GM19452 (cell line): ENCODE data around the gene SORL1.
A peak's percentile ranks its signal among the peaks of the same experiment; 100 is the strongest.
"Not testable (repeated sequence)": the region's sequence is repeated elsewhere in the genome, so short reads cannot be mapped to it uniquely, and the experiment has no call there.

Source experiments
- ATAC-seq: cut with Tn5 transposase; IDR thresholded peaks from one replicate; pipeline ENCODE4 v1.9.1; 2021; ENCODE audit not compliant: unreplicated experiment

Gene SORL1

GRCh38 chr11:121451986-121452608 is at the start of gene SORL1:
SORL1 (plus strand) TSS chr11:121452314; CDS start chr11:121452332, 18 bp downstream.
- ATAC-seq = peak; percentile 49

- ATAC-seq = no peak
These were observed 46.5 kb upstream of the SORL1 start for GRCh38 chr11:121405646-121406045.

GRCh38 chr11:121406291-121406690 is 45.8 kb upstream of the SORL1 start:
- no peak for ATAC-seq

GRCh38 chr11:121408830-121409229 is 43.3 kb upstream of the SORL1 start:
- no peak for ATAC-seq

GRCh38 chr11:121410041-121410440 is 42.1 kb upstream of the SORL1 start:
- ATAC-seq = not testable (repeated sequence)

GRCh38 chr11:121411330-121411729 is 40.8 kb upstream of the SORL1 start:
- ATAC-seq = not testable (repeated sequence)

- ATAC-seq = no peak
These were observed 40.0 kb upstream of the SORL1 start for GRCh38 chr11:121412000-121412587.

- no peak for ATAC-seq
These were observed 39.3 kb upstream of the SORL1 start for GRCh38 chr11:121412711-121413415.

- no peak for ATAC-seq
These were observed 37.8 kb upstream of the SORL1 start for GRCh38 chr11:121414141-121414913.

- no peak for ATAC-seq
These were observed 36.3 kb upstream of the SORL1 start for GRCh38 chr11:121415856-121416255.

GRCh38 chr11:121417055-121417551 is 35.0 kb upstream of the SORL1 start:
- peak; percentile 71 for ATAC-seq

GRCh38 chr11:121417607-121418006 is 34.5 kb upstream of the SORL1 start:
- ATAC-seq = no peak

- no peak for ATAC-seq
These were observed 33.4 kb upstream of the SORL1 start for GRCh38 chr11:121418625-121419114.

GRCh38 chr11:121419836-121420235 is 32.3 kb upstream of the SORL1 start:
- no peak for ATAC-seq

- no peak for ATAC-seq
These were observed 31.7 kb upstream of the SORL1 start for GRCh38 chr11:121420398-121420797.

GRCh38 chr11:121421149-121421901 is 30.8 kb upstream of the SORL1 start:
- ATAC-seq = no peak

GRCh38 chr11:121422675-121423074 is 29.4 kb upstream of the SORL1 start:
- peak; percentile 40 for ATAC-seq

GRCh38 chr11:121425828-121426227 is 26.3 kb upstream of the SORL1 start:
- ATAC-seq = no peak

GRCh38 chr11:121426476-121427399 is 25.4 kb upstream of the SORL1 start:
- peak; percentile 34 for ATAC-seq
